ENCODE data around the gene KLHL36. TPM values are rescaled to one million over a fixed set of nuclear protein-coding genes. Genes with fewer than 3 reads are reported as not detected.

KLHL36 gene
- total and polyA plus RNA-seq, 5 donors, result 17.2 to 47.2 (median 39.5) TPM

DNA sequence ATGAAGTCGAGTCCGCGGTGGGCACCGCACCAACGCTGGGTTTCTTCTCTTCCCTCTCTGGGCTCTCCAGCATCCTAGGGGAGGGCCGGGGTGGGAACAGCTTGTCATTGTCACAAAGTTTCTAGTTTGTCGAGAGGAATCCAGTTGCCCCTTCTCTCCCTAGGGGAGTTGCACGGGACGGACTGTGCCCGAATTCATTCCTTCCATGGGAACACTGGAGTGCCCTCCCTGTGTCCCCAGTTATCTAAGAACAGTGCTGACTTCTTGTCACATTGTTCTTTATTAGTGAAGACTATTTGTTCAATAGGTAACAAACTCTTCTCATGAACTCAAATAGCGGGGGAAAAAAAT lies 1.2 kb downstream of the KLHL36 start:
- Histone ChIP-seq H3K27me3 (ENCODE audit: control insufficient read depth, insufficient read depth) (no peaks in the 10 kb centered on the region), H3K4me3 (ENCODE audit: low read length) (peak overlapping the region; percentile 99), H3K4me1 (ENCODE audit: control insufficient read depth, insufficient read depth, low read length) (peaks cover 2% of the 10 kb centered on the region), H3K9me3 (ENCODE audit: control insufficient read depth, low read length) (no peaks in the 10 kb centered on the region), H3K27ac (ENCODE audit: low read length) (peak overlapping the region; percentile 85)
- intact Hi-C loops (cut with DNase I), result no loop called here
- WGBS, result 53% methylated on average over 11 of the region's 11 CpGs
- peak in 1 of 3 donors; percentile 57 for DNase-seq
- peak; percentile 4 to 11 for ATAC-seq

DNA sequence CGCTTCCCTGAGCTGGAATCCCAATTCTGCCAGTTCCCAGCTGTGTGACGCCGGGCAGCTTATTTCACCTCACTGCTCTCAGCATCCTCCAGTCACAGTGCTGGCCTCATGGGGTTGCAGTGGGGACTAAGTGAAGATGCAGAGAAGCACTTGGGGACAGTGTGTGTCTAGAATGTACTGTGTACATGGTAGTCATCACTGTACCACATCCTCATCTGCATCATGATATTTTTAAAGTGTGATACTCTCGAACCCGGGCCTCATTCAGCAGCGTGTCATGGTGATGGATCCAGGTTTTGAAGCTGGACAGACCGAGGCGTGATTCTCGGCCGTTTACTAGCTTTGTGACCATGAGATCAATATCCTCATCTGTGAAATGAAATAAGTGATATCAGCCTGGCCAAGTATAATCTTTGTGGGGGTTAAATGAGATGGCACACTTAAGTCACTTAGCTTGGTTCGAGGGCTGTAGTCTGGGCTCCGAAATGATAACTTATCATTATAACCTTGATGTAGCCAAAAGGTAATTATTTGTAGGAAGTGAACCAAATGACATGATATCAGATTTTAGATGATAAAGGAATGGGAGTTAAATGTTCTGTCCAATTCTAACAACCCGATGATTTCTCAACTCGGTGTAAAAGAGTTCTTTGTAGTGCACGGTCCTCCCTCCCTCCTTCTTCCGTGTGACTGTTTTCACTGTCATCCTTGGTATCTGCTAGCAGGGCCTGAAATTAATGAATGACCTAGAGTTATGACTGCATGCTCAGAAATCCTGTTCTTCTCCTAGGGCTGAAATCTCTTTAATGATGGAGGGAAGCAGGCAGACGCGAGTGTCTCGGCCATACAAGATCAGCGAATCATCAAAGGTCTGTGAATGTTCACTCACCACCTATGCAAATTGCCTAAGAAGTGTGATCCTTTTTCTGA lies 2.0 kb downstream of the KLHL36 start:
- no peak for DNase-seq
- Histone ChIP-seq H3K9me3 (ENCODE audit: control insufficient read depth, low read length) (no peaks in the 10 kb centered on the region), H3K27ac (ENCODE audit: low read length) (no peak overlapping the region), H3K4me3 (ENCODE audit: low read length) (no peak overlapping the region), H3K4me1 (ENCODE audit: control insufficient read depth, insufficient read depth, low read length) (peaks cover 2% of the 10 kb centered on the region), H3K27me3 (ENCODE audit: control insufficient read depth, insufficient read depth) (no peaks in the 10 kb centered on the region)
- WGBS, result 83% methylated on average over 20 of the region's 20 CpGs
- intact Hi-C loops (cut with DNase I), result no loop called here
- peak in 1 of 2 donors; percentile 3 for ATAC-seq

DNA sequence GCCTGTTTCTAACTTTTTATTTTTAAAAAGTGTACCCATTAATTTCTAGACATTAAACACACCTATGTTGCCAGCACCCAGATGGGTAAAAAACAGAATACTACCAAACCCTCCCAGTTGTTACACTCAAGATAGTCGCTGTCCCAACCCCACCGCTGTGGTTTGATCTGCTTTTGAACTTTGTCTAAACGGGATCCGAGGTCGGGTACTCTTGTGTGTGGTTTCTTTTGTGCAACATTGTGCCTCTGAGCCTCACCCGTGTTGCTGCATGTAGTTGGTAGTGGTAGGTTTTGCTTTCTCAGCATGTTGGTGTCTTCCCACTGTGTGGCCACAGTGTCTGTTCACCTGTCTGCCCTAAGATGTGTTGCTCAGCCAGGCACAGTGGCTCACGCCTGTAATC lies 4.3 kb downstream of the KLHL36 start:
- Histone ChIP-seq H3K4me1 (ENCODE audit: control insufficient read depth, insufficient read depth, low read length) (peaks cover 2% of the 10 kb centered on the region), H3K4me3 (ENCODE audit: low read length) (no peak overlapping the region), H3K27ac (ENCODE audit: low read length) (no peak overlapping the region), H3K27me3 (ENCODE audit: control insufficient read depth, insufficient read depth) (no peaks in the 10 kb centered on the region), H3K9me3 (ENCODE audit: control insufficient read depth, low read length) (no peaks in the 10 kb centered on the region)
- DNase-seq (no peak), ATAC-seq (no peak)
- intact Hi-C loops (cut with DNase I), result no loop called here
- WGBS, result 90% methylated on average over 7 of the region's 7 CpGs

DNA sequence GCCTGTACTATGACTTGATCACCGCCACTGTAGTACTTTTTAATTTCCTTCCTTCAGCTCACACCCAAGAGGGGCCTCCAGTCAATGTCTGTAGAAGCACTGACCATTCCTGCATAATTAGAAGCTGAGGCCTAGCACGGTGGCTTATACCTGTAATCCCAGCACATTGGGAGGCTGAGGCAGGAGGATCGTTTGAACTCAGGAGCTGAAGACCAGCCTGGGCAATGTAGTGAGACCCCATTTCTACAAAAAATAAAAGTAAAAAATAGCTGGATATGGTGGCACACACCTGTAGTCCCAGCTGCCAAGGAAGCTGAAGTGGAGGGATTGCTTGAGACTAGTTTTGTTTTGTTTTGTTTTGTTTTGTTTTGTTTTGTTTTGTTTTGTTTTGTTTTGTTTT lies 5.9 kb downstream of the KLHL36 start:
- intact Hi-C loops (cut with DNase I), result no loop called here
- Histone ChIP-seq H3K4me1 (ENCODE audit: control insufficient read depth, insufficient read depth, low read length) (peaks cover 2% of the 10 kb centered on the region), H3K9me3 (ENCODE audit: control insufficient read depth, low read length) (no peaks in the 10 kb centered on the region), H3K4me3 (ENCODE audit: low read length) (no peak overlapping the region), H3K27ac (ENCODE audit: low read length) (no peak overlapping the region), H3K27me3 (ENCODE audit: control insufficient read depth, insufficient read depth) (no peaks in the 10 kb centered on the region)
- 92% methylated on average over 3 of the region's 3 CpGs for WGBS
- DNase-seq, result no peak
- ATAC-seq, result no peak

DNA sequence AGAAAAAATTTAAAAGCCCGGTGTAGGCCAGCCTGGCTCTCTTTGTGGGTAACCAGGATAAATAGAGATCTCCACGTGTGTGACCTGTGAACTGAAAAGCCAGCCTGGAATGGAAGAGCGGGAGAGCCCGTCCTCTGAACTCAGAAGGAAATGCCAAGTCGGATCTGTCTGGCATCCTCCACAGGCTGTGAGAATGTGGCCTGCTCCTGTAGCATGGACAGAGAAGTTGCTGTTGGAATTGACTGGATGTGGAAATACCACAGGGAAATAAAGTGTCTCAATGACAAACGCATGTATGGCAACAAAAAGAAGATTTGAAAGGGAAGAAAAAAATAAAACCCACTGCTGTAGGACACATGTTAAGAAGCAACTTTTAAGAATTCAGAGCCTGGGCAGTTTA lies 6.7 kb downstream of the KLHL36 start:
- DNase-seq (no peak), ATAC-seq (no peak)
- H3K27me3 ChIP-seq (ENCODE audit: control insufficient read depth, insufficient read depth), result no peaks in the 10 kb centered on the region
- H3K4me3 ChIP-seq (ENCODE audit: low read length), result no peak overlapping the region
- 55% methylated on average over 6 of the region's 6 CpGs for WGBS
- H3K4me1 ChIP-seq (ENCODE audit: control insufficient read depth, insufficient read depth, low read length), result peaks cover under 1% of the 10 kb centered on the region
- H3K9me3 ChIP-seq (ENCODE audit: control insufficient read depth, low read length), result no peaks in the 10 kb centered on the region
- no peak overlapping the region for H3K27ac ChIP-seq (ENCODE audit: low read length)
- intact Hi-C loops (cut with DNase I), result no loop called here

DNA sequence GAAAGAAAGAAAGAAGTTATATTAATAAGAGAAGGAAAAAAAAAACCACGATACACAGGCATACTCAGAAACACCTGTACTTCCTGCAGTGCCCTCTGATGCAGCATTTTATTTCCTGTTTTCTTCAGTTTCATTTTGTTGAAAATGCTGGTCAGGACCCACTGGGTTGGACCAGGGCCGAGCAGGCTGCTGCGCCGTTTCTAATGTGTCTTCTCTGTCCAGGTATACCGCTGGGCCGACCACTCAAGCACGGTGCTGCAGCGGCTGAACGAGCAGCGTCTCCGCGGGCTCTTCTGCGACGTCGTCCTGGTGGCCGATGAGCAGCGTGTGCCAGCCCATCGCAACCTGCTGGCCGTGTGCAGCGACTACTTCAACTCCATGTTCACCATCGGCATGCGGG lies 8.3 kb downstream of the KLHL36 start:
- ATAC-seq (no peak), DNase-seq (no peak)
- Histone ChIP-seq H3K27ac (ENCODE audit: low read length) (no peak overlapping the region), H3K4me1 (ENCODE audit: control insufficient read depth, insufficient read depth, low read length) (no peaks in the 10 kb centered on the region), H3K27me3 (ENCODE audit: control insufficient read depth, insufficient read depth) (no peaks in the 10 kb centered on the region), H3K4me3 (ENCODE audit: low read length) (no peak overlapping the region), H3K9me3 (ENCODE audit: control insufficient read depth, low read length) (no peaks in the 10 kb centered on the region)
- intact Hi-C loops (cut with DNase I), result no loop called here
- 95% methylated on average over 22 of the region's 22 CpGs for whole genome bisulfite sequencing

DNA sequence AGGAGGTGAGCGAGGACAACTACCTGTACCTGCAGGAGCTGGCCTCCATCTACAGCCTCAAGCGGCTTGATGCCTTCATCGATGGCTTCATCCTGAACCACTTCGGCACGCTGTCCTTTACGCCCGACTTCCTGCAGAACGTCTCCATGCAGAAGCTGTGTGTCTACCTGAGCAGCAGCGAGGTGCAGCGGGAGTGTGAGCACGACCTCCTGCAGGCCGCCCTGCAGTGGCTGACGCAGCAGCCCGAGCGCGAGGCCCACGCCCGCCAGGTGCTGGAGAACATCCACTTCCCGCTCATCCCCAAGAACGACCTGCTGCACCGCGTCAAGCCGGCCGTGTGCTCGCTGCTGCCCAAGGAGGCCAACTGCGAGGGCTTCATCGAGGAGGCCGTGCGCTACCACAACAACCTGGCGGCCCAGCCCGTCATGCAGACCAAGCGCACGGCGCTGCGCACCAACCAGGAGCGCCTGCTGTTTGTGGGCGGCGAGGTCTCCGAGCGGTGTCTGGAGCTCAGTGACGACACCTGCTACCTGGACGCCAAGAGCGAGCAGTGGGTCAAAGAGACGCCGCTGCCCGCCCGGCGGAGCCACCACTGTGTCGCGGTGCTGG lies 9.0 kb downstream of the KLHL36 start:
- intact Hi-C loops (cut with DNase I), result no loop called here
- Histone ChIP-seq H3K4me3 (ENCODE audit: low read length) (no peak overlapping the region), H3K9me3 (ENCODE audit: control insufficient read depth, low read length) (no peaks in the 10 kb centered on the region), H3K27ac (ENCODE audit: low read length) (no peak overlapping the region), H3K4me1 (ENCODE audit: control insufficient read depth, insufficient read depth, low read length) (no peaks in the 10 kb centered on the region), H3K27me3 (ENCODE audit: control insufficient read depth, insufficient read depth) (no peaks in the 10 kb centered on the region)
- ATAC-seq, result peak in 1 of 2 donors; percentile 12
- DNase-seq, result no peak
- 97% methylated on average over 50 of the region's 50 CpGs for WGBS

DNA sequence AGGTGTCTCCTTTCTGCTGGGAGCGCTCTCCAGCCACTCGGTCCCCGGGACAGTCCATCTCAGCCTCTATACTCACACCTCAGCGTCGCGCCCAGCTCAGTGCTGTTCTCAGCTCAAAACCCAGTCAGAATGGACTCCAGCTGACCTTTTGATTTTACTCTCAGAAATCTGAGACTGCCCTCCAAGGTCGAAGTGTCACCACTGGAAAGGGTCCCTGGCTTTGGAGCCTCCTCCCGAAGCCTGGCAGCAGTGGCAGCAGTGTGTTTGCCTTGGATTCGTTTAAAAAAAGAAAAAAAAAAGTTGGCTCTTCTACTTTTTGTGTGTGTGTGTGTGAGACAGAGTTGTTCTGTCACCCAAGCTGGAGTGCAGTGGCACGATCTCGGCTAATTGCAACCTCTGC lies 10.4 kb downstream of the KLHL36 start:
- H3K27ac ChIP-seq (ENCODE audit: low read length), result no peak overlapping the region
- H3K4me1 ChIP-seq (ENCODE audit: control insufficient read depth, insufficient read depth, low read length), result no peaks in the 10 kb centered on the region
- no peaks in the 10 kb centered on the region for H3K9me3 ChIP-seq (ENCODE audit: control insufficient read depth, low read length)
- intact Hi-C loops (cut with DNase I), result no loop called here
- H3K4me3 ChIP-seq (ENCODE audit: low read length), result no peak overlapping the region
- no peak for DNase-seq
- 74% methylated on average over 11 of the region's 11 CpGs for WGBS
- H3K27me3 ChIP-seq (ENCODE audit: control insufficient read depth, insufficient read depth), result no peaks in the 10 kb centered on the region
- ATAC-seq, result no peak

DNA sequence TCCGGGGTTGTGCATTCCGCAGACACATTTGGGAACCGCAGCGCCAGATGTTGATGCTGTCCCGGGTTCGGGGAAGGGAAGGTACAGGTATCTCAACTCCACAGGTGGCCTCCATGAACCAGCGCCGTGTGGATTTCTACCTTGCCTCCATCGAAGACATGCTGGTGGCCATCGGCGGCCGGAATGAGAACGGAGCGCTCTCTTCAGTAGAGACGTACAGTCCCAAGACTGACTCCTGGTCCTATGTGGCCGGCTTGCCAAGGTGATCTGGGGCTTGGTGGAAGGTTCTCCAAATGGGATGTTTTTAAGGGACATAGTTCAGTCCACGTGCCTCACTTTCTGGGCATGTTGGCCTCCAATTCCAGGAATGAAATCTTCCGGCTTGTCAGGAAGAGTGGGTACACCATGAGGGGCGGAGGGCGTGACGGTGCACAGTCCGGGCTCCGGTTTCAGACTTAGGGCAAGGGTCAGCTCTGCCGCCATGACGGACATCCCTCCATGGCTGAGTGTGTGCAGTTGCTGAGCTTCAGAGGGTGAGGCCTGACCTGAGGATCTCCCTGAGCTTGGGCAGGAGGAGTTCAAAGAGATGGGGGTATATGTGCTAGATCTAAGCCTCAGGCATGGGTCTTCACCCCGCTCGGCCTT lies 11.5 kb downstream of the KLHL36 start:
- 96% methylated on average over 27 of the region's 27 CpGs for WGBS
- H3K27me3 ChIP-seq (ENCODE audit: control insufficient read depth, insufficient read depth), result no peaks in the 10 kb centered on the region
- H3K27ac ChIP-seq (ENCODE audit: low read length), result no peak overlapping the region
- ATAC-seq (no peak), DNase-seq (no peak)
- H3K9me3 ChIP-seq (ENCODE audit: control insufficient read depth, low read length), result no peaks in the 10 kb centered on the region
- intact Hi-C loops (cut with DNase I), result no loop called here
- no peak overlapping the region for H3K4me3 ChIP-seq (ENCODE audit: low read length)
- no peaks in the 10 kb centered on the region for H3K4me1 ChIP-seq (ENCODE audit: control insufficient read depth, insufficient read depth, low read length)

DNA sequence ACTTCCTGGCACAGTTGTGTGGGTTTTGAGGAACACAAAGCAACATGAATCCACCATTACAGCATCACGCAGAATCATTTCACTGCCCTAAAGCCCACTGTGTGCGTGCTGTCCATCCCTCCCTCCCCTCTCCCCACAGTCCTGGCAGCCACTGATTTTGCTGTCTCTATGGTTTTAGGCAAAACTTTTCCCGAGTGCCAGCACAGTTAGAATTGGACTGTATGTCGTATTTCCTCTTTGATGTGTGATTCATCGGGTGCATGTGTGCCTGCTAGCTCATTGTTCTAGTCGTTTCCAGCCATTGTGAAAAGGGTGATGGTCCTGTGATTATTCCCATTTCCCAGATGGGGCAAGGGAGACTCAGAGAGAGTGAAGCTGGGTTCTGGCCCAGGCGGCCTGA lies 12.7 kb downstream of the KLHL36 start:
- no peak for ATAC-seq
- intact Hi-C loops (cut with DNase I), result no loop called here
- H3K27me3 ChIP-seq (ENCODE audit: control insufficient read depth, insufficient read depth), result no peaks in the 10 kb centered on the region
- H3K9me3 ChIP-seq (ENCODE audit: control insufficient read depth, low read length), result no peaks in the 10 kb centered on the region
- no peak overlapping the region for H3K4me3 ChIP-seq (ENCODE audit: low read length)
- 75% methylated on average over 7 of the region's 7 CpGs for WGBS
- DNase-seq, result no peak
- H3K27ac ChIP-seq (ENCODE audit: low read length), result no peak overlapping the region
- H3K4me1 ChIP-seq (ENCODE audit: control insufficient read depth, insufficient read depth, low read length), result no peaks in the 10 kb centered on the region

DNA sequence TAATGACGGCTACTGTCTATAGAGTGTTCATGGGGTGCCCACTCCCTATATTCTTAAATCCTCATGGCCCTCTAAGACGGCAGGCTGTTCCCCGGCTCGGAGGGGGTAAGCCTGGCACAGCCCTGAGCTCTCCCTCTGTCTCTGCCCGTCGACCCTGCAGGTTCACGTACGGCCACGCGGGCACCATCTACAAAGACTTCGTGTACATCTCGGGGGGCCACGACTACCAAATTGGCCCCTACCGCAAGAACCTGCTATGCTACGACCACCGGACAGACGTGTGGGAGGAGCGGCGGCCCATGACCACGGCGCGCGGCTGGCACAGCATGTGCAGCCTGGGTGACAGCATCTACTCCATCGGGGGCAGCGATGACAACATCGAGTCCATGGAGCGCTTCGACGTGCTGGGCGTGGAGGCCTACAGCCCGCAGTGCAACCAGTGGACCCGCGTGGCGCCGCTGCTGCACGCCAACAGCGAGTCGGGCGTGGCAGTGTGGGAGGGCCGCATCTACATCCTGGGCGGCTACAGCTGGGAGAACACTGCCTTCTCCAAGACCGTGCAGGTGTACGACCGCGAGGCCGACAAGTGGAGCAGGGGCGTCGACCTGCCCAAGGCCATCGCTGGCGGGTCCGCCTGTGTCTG lies 13.2 kb downstream of the KLHL36 start:
- H3K4me3 ChIP-seq (ENCODE audit: low read length), result no peak overlapping the region
- ATAC-seq, result peak in 1 of 2 donors; percentile 6
- 97% methylated on average over 51 of the region's 51 CpGs for WGBS
- DNase-seq, result no peak
- H3K27ac ChIP-seq (ENCODE audit: low read length), result no peak overlapping the region
- H3K27me3 ChIP-seq (ENCODE audit: control insufficient read depth, insufficient read depth), result no peaks in the 10 kb centered on the region
- no peaks in the 10 kb centered on the region for H3K9me3 ChIP-seq (ENCODE audit: control insufficient read depth, low read length)
- no peaks in the 10 kb centered on the region for H3K4me1 ChIP-seq (ENCODE audit: control insufficient read depth, insufficient read depth, low read length)
- intact Hi-C loops (cut with DNase I), result no loop called here
